DND-41 (cell line): ENCODE measurements around the gene IKZF2.

Experiments
- ATAC-seq: fragments of 200-7000 bp; cut with Tn5 transposase; 3 replicates; pipeline ENCODE4 v1.9.1; 2021; ENCODE audit warnings: low read depth; ENCODE audit not compliant: insufficient read depth
- DNase-seq: peaks from one replicate; pipeline ENCODE4 v3.0.0-alpha.2; 2020
- H2AFZ ChIP-seq: 2 replicates; pipeline ENCODE4 v1.6.0; 2012; ENCODE audit warnings: low read depth, low read length
- H3K27ac ChIP-seq: 2 replicates; pipeline ENCODE4 v1.5.1; 2012; ENCODE audit warnings: low read length, inconsistent platforms
- H3K27me3 ChIP-seq: fragments of 200-600 bp; sonication (generic); 2 replicates; pipeline ENCODE4 v1.6.0; 2012; ENCODE audit warnings: low read length, mild to moderate bottlenecking, inconsistent platforms; ENCODE audit not compliant: insufficient read depth, poor library complexity
- H3K36me3 ChIP-seq: 2 replicates; pipeline ENCODE4 v1.5.1; 2012; ENCODE audit warnings: low read length, inconsistent platforms; ENCODE audit not compliant: insufficient read depth
- H3K4me1 ChIP-seq: 2 replicates; pipeline ENCODE4 v1.5.1; 2012; ENCODE audit warnings: mild to moderate bottlenecking, low read length; ENCODE audit not compliant: insufficient read depth
- H3K4me2 ChIP-seq: 2 replicates; pipeline ENCODE4 v1.6.0; 2012; ENCODE audit warnings: mild to moderate bottlenecking, moderate library complexity, low read length, inconsistent platforms; ENCODE audit not compliant: insufficient read depth
- H3K4me3 ChIP-seq, 2 experiments: fragments of 200-600 bp in 1 of 2; shearing (Covaris generic) in 1 of 2; 2 replicates each; pipeline ENCODE4 v1.5.1; 2012 to 2016; ENCODE audit warnings: inconsistent platforms in 2 of 2, low read length in 2 of 2, mild to moderate bottlenecking in 2 of 2, low read depth in 1 of 2, moderate library complexity in 1 of 2
- H3K79me2 ChIP-seq: 2 replicates; pipeline ENCODE4 v1.6.0; 2012; ENCODE audit warnings: low read length, inconsistent platforms; ENCODE audit not compliant: insufficient read depth
- H3K9ac ChIP-seq: 2 replicates; pipeline ENCODE4 v1.6.0; 2012; ENCODE audit warnings: low read depth, mild to moderate bottlenecking, inconsistent platforms, low read length, moderate library complexity
- H3K9me3 ChIP-seq: 2 replicates; pipeline ENCODE4 v1.5.1; 2012; ENCODE audit warnings: low read length, moderate library complexity, mild to moderate bottlenecking, inconsistent platforms; ENCODE audit not compliant: insufficient read depth, severe bottlenecking
- H4K20me1 ChIP-seq: 2 replicates; pipeline ENCODE4 v1.6.0; 2012; ENCODE audit warnings: low read length; ENCODE audit not compliant: insufficient read depth
- EZH2 ChIP-seq: IDR thresholded peaks from 3 replicates; pipeline ENCODE4 v1.6.1; 2012; ENCODE audit warnings: borderline replicate concordance, low read depth, mild to moderate bottlenecking, moderate library complexity, low read length, inconsistent platforms; ENCODE audit not compliant: severe bottlenecking
- TF ChIP-seq, protein P1 (sequence below): IDR thresholded peaks from 2 replicates; pipeline ENCODE4 v1.5.1; 2012; ENCODE audit warnings: borderline replicate concordance, low read length, moderate library complexity, mild to moderate bottlenecking; ENCODE audit not compliant: poor library complexity, severe bottlenecking; ENCODE audit errors: extremely low read depth

IKZF2 gene

DNA sequence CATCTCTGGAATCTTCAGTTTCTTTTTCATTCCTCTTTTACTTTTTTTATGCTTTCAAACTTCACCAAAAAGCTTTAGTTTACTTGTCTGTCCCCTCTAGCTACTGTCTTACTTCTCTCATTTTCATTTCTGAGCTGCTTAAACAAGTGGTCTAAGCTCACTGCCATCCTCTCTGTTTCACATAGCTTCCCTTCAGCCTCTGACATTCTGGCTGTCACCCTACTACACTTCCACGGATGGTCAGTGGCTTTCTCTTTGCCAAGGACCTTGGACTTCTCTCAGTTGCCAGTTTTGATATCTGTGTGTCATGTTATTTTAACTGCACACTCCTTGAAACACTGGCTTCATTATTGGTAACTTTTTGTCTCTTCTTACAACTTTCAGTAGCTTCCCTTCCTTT, 176.1 kb downstream of the IKZF2 start:
- H2AFZ ChIP-seq: no peak overlapping the region
- no peak overlapping the region for H3K4me2 ChIP-seq
- no peaks in the 10 kb centered on the region for H4K20me1 ChIP-seq
- DNase-seq: no peak
- no peaks in the 10 kb centered on the region for H3K9me3 ChIP-seq
- no peaks in the 10 kb centered on the region for H3K27me3 ChIP-seq
- no peak for TF ChIP-seq EZH2
- TF ChIP-seq, protein P1, sequence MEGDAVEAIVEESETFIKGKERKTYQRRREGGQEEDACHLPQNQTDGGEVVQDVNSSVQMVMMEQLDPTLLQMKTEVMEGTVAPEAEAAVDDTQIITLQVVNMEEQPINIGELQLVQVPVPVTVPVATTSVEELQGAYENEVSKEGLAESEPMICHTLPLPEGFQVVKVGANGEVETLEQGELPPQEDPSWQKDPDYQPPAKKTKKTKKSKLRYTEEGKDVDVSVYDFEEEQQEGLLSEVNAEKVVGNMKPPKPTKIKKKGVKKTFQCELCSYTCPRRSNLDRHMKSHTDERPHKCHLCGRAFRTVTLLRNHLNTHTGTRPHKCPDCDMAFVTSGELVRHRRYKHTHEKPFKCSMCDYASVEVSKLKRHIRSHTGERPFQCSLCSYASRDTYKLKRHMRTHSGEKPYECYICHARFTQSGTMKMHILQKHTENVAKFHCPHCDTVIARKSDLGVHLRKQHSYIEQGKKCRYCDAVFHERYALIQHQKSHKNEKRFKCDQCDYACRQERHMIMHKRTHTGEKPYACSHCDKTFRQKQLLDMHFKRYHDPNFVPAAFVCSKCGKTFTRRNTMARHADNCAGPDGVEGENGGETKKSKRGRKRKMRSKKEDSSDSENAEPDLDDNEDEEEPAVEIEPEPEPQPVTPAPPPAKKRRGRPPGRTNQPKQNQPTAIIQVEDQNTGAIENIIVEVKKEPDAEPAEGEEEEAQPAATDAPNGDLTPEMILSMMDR: no peak
- peaks cover 16% of the 10 kb centered on the region for H3K4me1 ChIP-seq
- no peaks in the 10 kb centered on the region for H3K79me2 ChIP-seq
- no peak for ATAC-seq
- no peak overlapping the region for H3K9ac ChIP-seq
- no peak overlapping the region for H3K4me3 ChIP-seq
- H3K36me3 ChIP-seq: peaks cover 38% of the 10 kb centered on the region
- H3K27ac ChIP-seq: no peak overlapping the region; the same call in 1 of the 2 replicates

DNA sequence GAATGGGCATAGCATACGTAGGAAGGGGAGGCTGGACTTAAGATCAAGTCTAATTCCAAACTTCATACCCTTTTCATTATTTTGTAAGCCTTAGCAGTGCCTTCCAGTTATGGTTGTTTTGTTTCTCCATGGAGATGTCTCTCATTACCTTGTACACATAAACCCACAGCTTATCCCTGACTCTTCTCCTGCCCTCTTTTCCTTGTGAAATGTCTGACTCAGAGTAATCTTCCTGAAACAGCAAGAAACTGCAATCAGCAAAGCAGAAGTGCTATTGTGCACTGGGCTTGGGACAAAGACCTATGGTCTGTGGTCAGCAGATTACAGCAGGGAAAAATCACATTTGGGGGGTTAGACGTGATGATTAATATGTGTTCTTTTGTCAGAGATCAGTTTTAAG, 176.7 kb downstream of the IKZF2 start:
- peaks cover 10% of the 10 kb centered on the region for H3K4me1 ChIP-seq
- H3K27me3 ChIP-seq: no peaks in the 10 kb centered on the region
- no peak overlapping the region for H2AFZ ChIP-seq
- no peak overlapping the region for H3K4me2 ChIP-seq
- H3K9me3 ChIP-seq: no peaks in the 10 kb centered on the region
- H4K20me1 ChIP-seq: no peaks in the 10 kb centered on the region
- H3K36me3 ChIP-seq: peaks cover 38% of the 10 kb centered on the region
- no peaks in the 10 kb centered on the region for H3K79me2 ChIP-seq
- DNase-seq: no peak
- H3K4me3 ChIP-seq: no peak overlapping the region
- TF ChIP-seq, protein P1: no peak
- TF ChIP-seq EZH2: no peak
- no peak overlapping the region for H3K9ac ChIP-seq
- H3K27ac ChIP-seq: no peak overlapping the region
- ATAC-seq: no peak

DNA sequence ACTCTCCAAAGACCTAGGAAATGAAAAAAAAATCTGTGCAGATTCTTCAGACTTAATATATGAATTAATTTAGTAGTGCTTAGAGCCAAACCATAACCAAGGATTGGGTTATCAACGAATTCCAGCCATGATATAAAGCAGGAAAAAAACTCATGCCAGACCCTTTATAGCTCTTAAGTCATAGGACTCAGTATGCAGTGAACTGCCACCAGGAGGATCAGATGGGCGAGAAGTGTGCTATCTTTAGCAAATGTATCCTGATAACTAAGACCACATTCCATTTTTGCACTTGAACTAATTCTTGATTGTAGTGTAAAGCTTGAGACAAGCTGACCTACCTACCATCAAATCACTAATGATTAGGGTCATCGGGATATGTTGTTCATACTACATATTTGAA, 178.1 kb downstream of the IKZF2 start:
- DNase-seq (no peak), ATAC-seq (no peak)
- Histone ChIP-seq H3K4me3 (no peak overlapping the region), H3K9me3 (no peaks in the 10 kb centered on the region), H3K27ac (no peak overlapping the region), H3K4me2 (no peak overlapping the region), H3K9ac (no peak overlapping the region), H2AFZ (no peak overlapping the region), H3K4me1 (no peaks in the 10 kb centered on the region), H3K79me2 (no peaks in the 10 kb centered on the region), H3K27me3 (no peaks in the 10 kb centered on the region), H4K20me1 (no peaks in the 10 kb centered on the region), H3K36me3 (peaks cover 33% of the 10 kb centered on the region; the same call in 1 of the 2 replicates)
- TF ChIP-seq, protein P1: no peak
- no peak for TF ChIP-seq EZH2

DNA sequence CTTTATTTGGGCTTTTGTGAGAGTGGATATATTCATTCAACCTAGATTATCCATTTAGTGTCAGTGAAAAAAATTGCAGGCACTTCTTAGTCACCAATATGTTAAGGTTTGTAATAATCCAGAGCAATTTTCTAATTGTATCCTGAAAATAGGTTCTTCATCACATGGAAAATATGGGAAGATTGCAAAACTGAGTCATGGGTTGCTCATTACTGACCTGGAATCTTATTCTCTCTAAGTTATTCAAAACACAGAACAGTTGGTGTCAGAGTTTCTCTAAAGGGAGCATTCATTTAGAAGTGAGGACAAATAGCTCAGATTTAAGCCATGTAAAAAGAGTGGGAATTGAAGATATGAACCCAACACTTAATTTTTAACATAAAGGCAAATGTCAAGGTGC, 181.3 kb downstream of the IKZF2 start:
- Histone ChIP-seq H3K79me2 (no peaks in the 10 kb centered on the region), H3K9me3 (no peaks in the 10 kb centered on the region), H3K36me3 (peaks cover 27% of the 10 kb centered on the region; the same call in 1 of the 2 replicates), H3K4me2 (no peak overlapping the region), H3K9ac (no peak overlapping the region), H3K27ac (no peak overlapping the region), H3K4me1 (no peaks in the 10 kb centered on the region), H4K20me1 (no peaks in the 10 kb centered on the region), H3K27me3 (no peaks in the 10 kb centered on the region), H2AFZ (no peak overlapping the region), H3K4me3 (no peak overlapping the region)
- TF ChIP-seq, protein P1: no peak
- no peak for TF ChIP-seq EZH2
- no peak for DNase-seq
- no peak for ATAC-seq
